KMS-11 (cell line): ENCODE measurements around the gene BRINP3.

Source experiments
- H2AFZ ChIP-seq: fragments of 200-600 bp; sonication (generic); 2 replicates; pipeline ENCODE4 v1.6.1; 2016; ENCODE audit warnings: antibody characterized with exemption, mixed run types, low read depth
- H3K27ac ChIP-seq: fragments of 200-600 bp; sonication (generic); 2 replicates; pipeline ENCODE4 v1.6.1; 2016; ENCODE audit warnings: mild to moderate bottlenecking, mixed run types
- H3K27me3 ChIP-seq: fragments of 200-600 bp; sonication (generic); 2 replicates; pipeline ENCODE4 v1.6.1; 2017; ENCODE audit warnings: mild to moderate bottlenecking, low read depth, mixed run types, moderate library complexity; ENCODE audit not compliant: insufficient read depth
- H3K36me3 ChIP-seq: fragments of 200-600 bp; sonication (generic); 2 replicates; pipeline ENCODE4 v1.6.1; 2017; ENCODE audit warnings: mild to moderate bottlenecking, mixed run types; ENCODE audit not compliant: insufficient read depth
- H3K4me1 ChIP-seq: fragments of 200-600 bp; sonication (generic); 2 replicates; pipeline ENCODE4 v1.6.1; 2016; ENCODE audit warnings: mild to moderate bottlenecking, low read depth, mixed run types; ENCODE audit not compliant: poor library complexity, severe bottlenecking
- H3K4me2 ChIP-seq: fragments of 200-600 bp; sonication (generic); 2 replicates; pipeline ENCODE4 v1.7.0; 2016; ENCODE audit warnings: mild to moderate bottlenecking, mixed run types
- H3K4me3 ChIP-seq: fragments of 200-600 bp; sonication (generic); IDR thresholded peaks from 2 replicates; pipeline ENCODE4 v1.6.1; 2017; ENCODE audit warnings: low read depth, low read length, mixed read lengths; ENCODE audit not compliant: insufficient read depth
- H3K79me2 ChIP-seq: fragments of 200-600 bp; sonication (generic); 2 replicates; pipeline ENCODE4 v1.6.1; 2016; ENCODE audit warnings: low read depth, mixed run types; ENCODE audit not compliant: insufficient read depth
- H3K9ac ChIP-seq: fragments of 200-600 bp; sonication (generic); 2 replicates; pipeline ENCODE4 v1.6.1; 2016; ENCODE audit warnings: mild to moderate bottlenecking, mixed run types
- H4K20me1 ChIP-seq: fragments of 200-600 bp; sonication (generic); 2 replicates; pipeline ENCODE4 v1.6.1; 2016; ENCODE audit warnings: mild to moderate bottlenecking, mixed run types; ENCODE audit not compliant: insufficient read depth
- TF ChIP-seq, protein P1 (sequence below): fragments of 200-600 bp; sonication (generic); conservative IDR thresholded peaks from 2 replicates; pipeline ENCODE4 v1.6.1; 2017; ENCODE audit warnings: low read depth, mild to moderate bottlenecking, antibody characterized with exemption, low read length, moderate library complexity, mixed read lengths

BRINP3 gene

DNA sequence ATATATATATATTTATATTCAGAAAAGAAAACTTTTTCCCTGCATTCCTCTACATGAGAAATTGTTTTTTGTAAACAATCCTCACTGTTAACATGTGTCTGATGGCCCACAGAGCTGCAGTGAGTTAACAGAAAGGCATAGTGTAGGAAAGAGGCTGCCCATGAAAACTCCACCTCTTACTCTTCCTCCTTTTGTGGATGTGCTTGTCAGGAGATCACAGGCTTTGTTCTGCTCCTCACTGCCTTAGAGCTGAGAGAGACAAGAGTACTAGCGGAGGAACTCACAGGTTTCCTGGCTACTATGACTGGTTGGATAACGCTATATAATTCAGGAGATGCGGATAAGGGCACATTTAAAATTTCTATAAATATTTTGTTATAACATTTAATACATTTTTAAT, 200.6 kb downstream of the BRINP3 start:
- Histone ChIP-seq H3K36me3 (no peaks in the 10 kb centered on the region), H3K4me3 (no peak overlapping the region), H3K27me3 (no peaks in the 10 kb centered on the region), H3K4me1 (no peaks in the 10 kb centered on the region), H3K27ac (no peak overlapping the region), H4K20me1 (no peaks in the 10 kb centered on the region), H3K79me2 (no peaks in the 10 kb centered on the region), H3K9ac (no peak overlapping the region), H3K4me2 (no peak overlapping the region), H2AFZ (no peak overlapping the region)
- TF ChIP-seq, protein P1, sequence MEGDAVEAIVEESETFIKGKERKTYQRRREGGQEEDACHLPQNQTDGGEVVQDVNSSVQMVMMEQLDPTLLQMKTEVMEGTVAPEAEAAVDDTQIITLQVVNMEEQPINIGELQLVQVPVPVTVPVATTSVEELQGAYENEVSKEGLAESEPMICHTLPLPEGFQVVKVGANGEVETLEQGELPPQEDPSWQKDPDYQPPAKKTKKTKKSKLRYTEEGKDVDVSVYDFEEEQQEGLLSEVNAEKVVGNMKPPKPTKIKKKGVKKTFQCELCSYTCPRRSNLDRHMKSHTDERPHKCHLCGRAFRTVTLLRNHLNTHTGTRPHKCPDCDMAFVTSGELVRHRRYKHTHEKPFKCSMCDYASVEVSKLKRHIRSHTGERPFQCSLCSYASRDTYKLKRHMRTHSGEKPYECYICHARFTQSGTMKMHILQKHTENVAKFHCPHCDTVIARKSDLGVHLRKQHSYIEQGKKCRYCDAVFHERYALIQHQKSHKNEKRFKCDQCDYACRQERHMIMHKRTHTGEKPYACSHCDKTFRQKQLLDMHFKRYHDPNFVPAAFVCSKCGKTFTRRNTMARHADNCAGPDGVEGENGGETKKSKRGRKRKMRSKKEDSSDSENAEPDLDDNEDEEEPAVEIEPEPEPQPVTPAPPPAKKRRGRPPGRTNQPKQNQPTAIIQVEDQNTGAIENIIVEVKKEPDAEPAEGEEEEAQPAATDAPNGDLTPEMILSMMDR, result no peak

DNA sequence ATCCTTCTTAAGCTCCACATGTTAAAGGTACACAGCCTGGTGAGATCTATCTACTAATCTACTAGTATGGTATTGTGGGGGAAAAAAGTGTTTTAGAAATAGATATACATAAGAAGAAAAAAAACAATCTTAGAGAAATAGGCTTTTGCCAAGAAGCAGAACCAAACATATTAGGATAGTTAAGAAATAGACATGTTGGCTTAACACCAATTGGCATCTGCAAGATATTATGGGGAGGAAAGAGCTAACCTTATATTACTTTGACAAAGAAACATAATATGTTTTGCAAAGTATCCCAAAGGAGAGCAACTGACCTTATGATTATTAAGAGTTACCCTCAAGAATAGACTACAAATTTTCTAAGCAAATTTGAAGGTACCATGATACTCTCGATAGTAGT, 202.9 kb downstream of the BRINP3 start:
- H3K36me3 ChIP-seq, result no peaks in the 10 kb centered on the region
- no peaks in the 10 kb centered on the region for H3K4me1 ChIP-seq
- TF ChIP-seq, protein P1, result no peak
- no peak overlapping the region for H3K9ac ChIP-seq
- H3K4me2 ChIP-seq, result no peak overlapping the region
- H2AFZ ChIP-seq, result no peak overlapping the region
- H3K27me3 ChIP-seq, result no peaks in the 10 kb centered on the region
- no peak overlapping the region for H3K4me3 ChIP-seq
- H3K79me2 ChIP-seq, result no peaks in the 10 kb centered on the region
- H4K20me1 ChIP-seq, result no peaks in the 10 kb centered on the region
- H3K27ac ChIP-seq, result no peak overlapping the region

DNA sequence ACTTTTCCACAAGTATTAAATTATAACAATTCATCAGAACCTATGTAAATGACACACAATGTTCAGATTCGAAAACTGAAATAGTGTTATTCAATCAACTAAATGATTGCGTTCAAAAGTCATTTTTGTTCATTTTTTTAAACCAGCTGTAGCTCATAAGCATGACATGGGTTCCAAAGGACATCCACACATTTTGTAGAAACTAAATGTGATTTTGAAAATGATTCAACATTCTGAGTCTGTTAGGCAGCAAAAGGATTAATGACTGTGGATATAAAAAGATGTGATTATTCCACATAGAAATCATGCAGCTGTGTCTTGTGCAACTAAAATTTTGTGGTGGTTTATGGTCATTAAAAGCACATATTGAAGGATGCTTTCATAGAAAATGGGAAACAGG, 204.5 kb downstream of the BRINP3 start:
- Histone ChIP-seq H3K27ac (no peak overlapping the region), H2AFZ (no peak overlapping the region), H3K4me2 (no peak overlapping the region), H4K20me1 (no peaks in the 10 kb centered on the region), H3K36me3 (no peaks in the 10 kb centered on the region), H3K4me3 (no peak overlapping the region), H3K4me1 (no peaks in the 10 kb centered on the region), H3K27me3 (no peaks in the 10 kb centered on the region), H3K79me2 (no peaks in the 10 kb centered on the region), H3K9ac (no peak overlapping the region)
- TF ChIP-seq, protein P1, result no peak

DNA sequence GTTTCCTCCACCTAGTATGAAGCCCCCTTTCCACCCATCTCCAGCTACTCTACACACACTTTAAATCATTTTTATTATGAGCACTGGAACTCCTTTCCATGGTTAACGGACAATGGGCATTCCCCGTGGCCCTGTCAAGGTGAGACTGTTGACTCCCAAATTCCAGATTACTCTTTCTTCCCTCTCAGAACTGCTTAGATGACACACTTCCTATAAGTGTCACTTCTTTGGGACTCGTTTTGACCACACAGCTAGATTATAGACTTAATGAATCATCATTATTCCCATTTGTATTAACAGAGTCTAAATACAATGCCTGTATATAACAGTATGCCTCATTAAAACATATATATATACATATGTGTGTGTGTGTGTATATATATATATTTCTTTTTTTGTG, 215.1 kb downstream of the BRINP3 start:
- TF ChIP-seq, protein P1, result no peak
- Histone ChIP-seq H3K36me3 (no peaks in the 10 kb centered on the region), H3K79me2 (no peaks in the 10 kb centered on the region), H3K27me3 (no peaks in the 10 kb centered on the region), H3K27ac (no peak overlapping the region), H4K20me1 (no peaks in the 10 kb centered on the region), H3K4me1 (no peaks in the 10 kb centered on the region), H3K4me2 (no peak overlapping the region), H3K4me3 (no peak overlapping the region), H3K9ac (no peak overlapping the region), H2AFZ (no peak overlapping the region)

- no peaks in the 10 kb centered on the region for H3K36me3 ChIP-seq
- no peak overlapping the region for H3K9ac ChIP-seq
- no peak overlapping the region for H3K4me3 ChIP-seq
- TF ChIP-seq, protein P1, result no peak
- H3K27ac ChIP-seq, result no peak overlapping the region
- H3K4me1 ChIP-seq, result no peaks in the 10 kb centered on the region
- no peak overlapping the region for H2AFZ ChIP-seq
- H3K79me2 ChIP-seq, result no peaks in the 10 kb centered on the region
- H4K20me1 ChIP-seq, result no peaks in the 10 kb centered on the region
- H3K4me2 ChIP-seq, result no peak overlapping the region
- H3K27me3 ChIP-seq, result no peaks in the 10 kb centered on the region
Measured at GRCh38 chr1:190259424-190259823, 218.2 kb downstream of the BRINP3 start.
